Inferior parietal cortex (tissue), 1 donor: ENCODE measurements around the gene TCFL5.
A peak's percentile ranks its signal among the peaks of the same experiment; 100 is the strongest.

Experiments used
- DNase-seq: peaks from one replicate; pipeline ENCODE4 v3.0.0-alpha.2; 2016; ENCODE audit errors: extremely low spot score

Gene TCFL5

DNA sequence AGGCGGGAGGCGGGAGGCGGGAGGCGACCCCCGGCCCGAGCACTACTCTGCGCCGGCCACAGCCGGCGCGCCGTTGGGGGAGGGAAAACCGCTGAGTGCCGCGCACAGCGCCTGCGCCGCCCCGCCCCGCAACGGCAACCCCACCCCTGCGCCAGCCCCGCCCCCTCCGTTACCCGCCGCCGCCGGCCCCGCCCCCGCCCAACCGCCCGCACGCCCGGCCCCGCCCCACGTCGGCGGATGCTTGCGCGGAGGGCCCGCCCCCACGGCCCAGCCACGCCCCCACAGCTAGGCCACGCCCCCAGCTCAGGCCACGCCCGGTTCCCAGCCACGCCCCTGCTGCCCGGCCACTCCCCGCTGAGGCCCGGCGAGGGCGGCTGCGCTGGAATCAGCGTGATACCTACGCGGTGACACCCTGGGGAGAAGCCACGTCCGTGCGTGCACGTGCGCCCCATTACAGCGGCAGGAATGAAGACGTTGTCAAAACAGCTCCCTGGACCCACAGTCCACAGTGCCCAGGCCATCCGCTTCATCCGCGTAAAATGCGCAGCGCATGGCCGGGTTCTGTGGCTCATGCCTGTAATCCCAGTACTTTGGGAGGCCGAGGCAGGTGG, at the start of gene TCFL5:
Gene TCFL5 (minus strand): TSS at position 97 of the 611 bp plus-strand sequence. CDS start 152 bp downstream, outside the sequence.
- DNase-seq, result peak; percentile 60

GRCh38 chr20:62910777-62911497, 49.3 kb upstream of the TCFL5 start:
- no peak for DNase-seq

GRCh38 chr20:62910217-62910766, 48.7 kb upstream of the TCFL5 start:
- no peak for DNase-seq

- DNase-seq, result no peak
Measured at GRCh38 chr20:62908971-62909791, 47.6 kb upstream of the TCFL5 start.

DNA sequence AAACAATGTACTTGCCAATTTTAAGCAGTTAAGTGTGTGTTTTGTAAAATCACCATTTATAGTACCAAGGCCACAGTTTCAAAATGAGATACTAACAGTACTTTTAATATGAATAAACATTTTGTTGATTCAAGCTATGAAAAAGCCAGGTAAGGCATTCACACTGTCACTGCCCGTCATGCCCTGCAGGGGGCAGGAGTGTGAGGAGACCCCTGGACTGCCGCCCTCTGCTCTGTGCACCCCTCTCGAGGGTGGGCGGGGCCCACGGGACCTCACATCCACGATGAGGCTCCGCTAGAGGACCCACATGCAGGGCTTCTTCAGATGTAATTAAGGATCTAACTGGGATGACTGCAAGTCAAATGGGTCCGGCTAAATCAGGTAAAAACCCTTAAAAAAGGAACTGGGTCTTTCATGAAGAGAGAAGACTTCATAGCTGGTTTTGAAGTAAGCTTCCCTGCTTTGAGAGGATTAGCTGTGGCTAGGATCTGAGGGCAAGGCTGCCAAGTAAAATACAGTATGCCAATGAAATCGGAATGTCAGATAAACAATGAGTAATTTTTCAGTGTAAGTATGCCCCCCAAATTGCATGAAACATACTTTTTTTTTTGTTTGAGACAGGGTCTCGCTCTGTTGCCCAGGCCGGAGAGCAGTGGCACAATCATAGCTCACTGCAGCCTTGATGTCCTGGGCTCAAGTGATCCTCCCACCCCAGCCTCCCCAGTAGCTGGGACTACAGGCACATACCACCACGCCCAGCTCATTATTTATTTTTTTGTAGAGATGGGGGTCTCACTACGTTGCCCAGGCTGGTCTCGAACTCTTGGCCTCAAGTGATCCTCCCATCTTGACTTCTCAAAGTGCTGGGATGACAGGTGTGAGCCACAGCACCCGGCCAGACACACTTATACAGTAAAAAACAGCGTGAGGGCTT, 46.0 kb upstream of the TCFL5 start:
- no peak for DNase-seq

GRCh38 chr20:62906647-62907375, 45.2 kb upstream of the TCFL5 start:
- no peak for DNase-seq

- DNase-seq, result no peak
Measured at GRCh38 chr20:62906209-62906608, 44.6 kb upstream of the TCFL5 start.

DNA sequence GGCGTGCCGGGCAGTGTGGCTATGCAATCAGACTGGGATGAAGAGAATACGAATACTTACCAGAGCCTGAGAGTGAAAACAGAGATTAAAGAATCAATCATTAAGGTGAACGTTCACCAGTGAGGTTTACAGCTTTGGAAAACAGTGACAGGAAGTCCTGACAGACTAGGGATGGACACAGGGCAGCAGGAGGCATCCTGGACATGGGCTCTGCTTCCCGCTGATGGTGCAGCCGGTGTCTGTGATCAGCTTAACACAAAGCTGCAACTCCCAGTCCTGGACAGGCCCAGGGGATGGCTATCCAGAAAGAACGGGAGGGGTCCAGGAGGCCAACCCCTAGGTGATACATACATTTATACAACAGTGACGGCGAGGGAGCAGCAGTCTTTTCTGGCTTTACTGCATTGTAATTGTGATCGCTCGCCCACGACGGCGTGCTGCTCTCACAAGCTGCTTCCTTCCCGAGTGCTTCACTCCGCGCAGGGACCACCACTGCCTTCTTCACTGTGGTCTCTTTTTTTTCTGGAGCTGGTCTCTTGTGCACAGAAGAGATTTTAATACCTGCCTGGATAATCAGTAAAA, 44.0 kb upstream of the TCFL5 start:
- no peak for DNase-seq

- no peak for DNase-seq
Measured at GRCh38 chr20:62902926-62903615, 41.4 kb upstream of the TCFL5 start.

GRCh38 chr20:62901891-62902290, 40.3 kb upstream of the TCFL5 start:
- no peak for DNase-seq

- DNase-seq, result no peak
Measured at GRCh38 chr20:62900692-62901584, 39.3 kb upstream of the TCFL5 start.

DNA sequence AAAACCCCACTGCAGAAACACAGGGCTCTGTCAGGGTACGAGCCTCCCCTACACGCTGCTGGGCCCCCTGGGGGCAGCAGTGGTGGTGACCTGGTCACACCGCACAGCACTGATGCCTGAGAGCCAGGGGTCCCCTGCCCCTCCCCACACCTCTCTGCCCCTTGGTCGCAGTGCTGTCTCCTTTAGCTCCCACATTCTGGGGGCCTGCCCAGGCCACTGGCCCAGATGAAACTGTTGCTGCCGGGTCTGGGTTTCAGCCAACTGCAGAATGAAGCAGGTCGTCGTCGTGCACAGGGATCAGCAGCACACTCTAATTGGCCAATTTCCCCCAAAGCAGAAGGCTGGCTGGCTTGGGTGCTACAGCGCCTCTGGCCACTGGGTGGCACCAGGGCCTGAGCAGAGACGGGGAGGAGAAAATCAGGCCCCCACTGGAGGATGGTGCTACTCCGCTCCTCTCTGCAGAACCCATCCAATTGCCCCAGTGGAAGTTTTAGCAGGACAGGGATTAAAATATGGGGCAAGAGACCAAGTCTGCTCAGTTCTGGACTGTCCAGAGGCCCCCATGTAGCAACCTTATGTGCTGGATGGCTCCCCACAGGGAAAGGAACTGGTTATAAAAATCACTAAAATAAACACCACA, 38.5 kb upstream of the TCFL5 start:
- DNase-seq, result peak; percentile 73

DNA sequence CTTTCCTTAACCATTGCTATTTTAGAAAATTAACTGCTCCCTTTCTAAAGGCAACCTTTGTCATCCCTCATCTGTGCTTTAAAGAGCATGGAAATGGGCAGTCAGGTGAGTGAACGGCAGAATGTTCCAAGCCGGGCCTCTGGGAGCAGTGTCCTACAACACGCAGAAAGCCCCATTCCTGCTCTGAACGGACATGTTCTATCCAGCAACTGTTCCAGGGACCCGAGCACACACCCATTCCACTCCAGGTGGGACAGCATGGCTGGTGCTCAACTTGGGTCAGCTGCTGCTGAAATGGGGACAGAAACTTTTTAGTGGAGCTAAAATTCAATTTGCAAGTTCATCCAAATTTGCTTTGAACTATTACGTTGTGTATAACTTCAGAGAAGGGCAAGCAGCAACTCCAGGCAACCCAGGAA, 38.0 kb upstream of the TCFL5 start:
- DNase-seq, result no peak

- no peak for DNase-seq
Measured at GRCh38 chr20:62898970-62899632, 37.5 kb upstream of the TCFL5 start.

GRCh38 chr20:62898093-62898964, 36.7 kb upstream of the TCFL5 start:
- DNase-seq, result no peak

DNA sequence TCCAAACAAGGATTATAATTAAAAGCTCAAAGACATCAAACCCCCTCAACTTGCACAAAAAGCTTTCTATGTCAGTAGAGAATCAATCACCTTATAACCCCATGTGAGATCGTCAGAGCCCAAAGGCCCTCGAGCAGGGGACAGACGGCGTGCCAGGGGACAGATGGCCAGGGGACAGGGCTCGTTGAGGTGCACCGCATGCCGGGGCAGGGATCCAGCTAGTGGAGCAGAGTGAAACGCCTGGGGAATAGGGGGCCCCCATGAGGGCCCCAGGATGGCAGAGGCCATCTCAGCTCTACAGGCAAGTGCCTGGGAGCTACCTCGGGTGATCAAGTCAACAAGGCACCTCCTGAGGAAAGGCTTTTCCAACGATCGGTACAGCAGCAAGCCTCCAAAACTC, 36.0 kb upstream of the TCFL5 start:
- DNase-seq, result no peak
